GM12892 (cell line): ENCODE measurements around the gene COX5A.

Experiments used
- POLR2A ChIP-seq: IDR thresholded peaks from 2 replicates; pipeline ENCODE4 v1.6.1; 2011; ENCODE audit warnings: low read depth, low read length, control low read depth
- POLR2AphosphoS5 ChIP-seq: IDR thresholded peaks from 2 replicates; pipeline ENCODE4 v1.6.1; 2011; ENCODE audit warnings: low read depth, low read length, control low read depth
- TAF1 ChIP-seq: IDR thresholded peaks from 2 replicates; pipeline ENCODE4 v1.6.1; 2011; ENCODE audit warnings: low read depth, mild to moderate bottlenecking, control low read depth, low read length, borderline replicate concordance

DNA sequence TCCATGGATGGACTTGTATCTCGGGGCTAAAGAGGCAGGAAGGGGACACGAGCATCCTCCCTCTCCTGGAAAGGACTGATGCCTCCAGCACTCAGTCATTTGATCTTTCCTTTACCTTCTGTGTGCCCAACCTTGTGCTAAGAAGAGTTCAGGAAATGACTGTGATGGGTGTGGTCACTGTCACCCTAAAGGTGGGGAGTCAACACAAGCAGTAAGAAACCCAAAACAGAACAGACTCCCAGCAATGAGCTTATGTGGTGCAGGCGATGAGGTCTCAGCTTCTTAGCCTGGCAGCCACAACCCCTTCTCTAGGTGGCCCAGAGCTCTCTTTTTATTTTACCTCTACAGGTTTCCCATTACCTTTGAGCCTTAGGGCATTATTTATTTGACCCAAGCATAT is 44.2 kb downstream of the COX5A start:
- TF ChIP-seq POLR2A (no peak), TAF1 (no peak), POLR2AphosphoS5 (no peak)
